ENCODE measurements around the gene MED12L. TPM values are rescaled to one million over a fixed set of nuclear protein-coding genes. Genes with fewer than 3 reads are reported as not detected.

The MED12L gene
- total RNA-seq, 2 experiments from 2014 or later = 12.6 to 32.7 TPM

GRCh38 chr3:151085889-151086483, 522 bp downstream of the MED12L start:
- H3K4me3 ChIP-seq (ENCODE audit: low read depth, low read length, poor library complexity, severe bottlenecking) = peak overlapping the region; percentile 88
- no TSS peak for BruUV-seq (replicated peaks)

GRCh38 chr3:151086484-151087456, 1.3 kb downstream of the MED12L start:
- POLR2A ChIA-PET = interaction anchor here (0.5 to 3.8 kb wide), 12 partner anchors 7 to 1110 kb away, joined by 3 to 14 read pairs (median 4); no protein-coding TSS in a partner anchor
- peak overlapping the region; percentile 88 for H3K4me3 ChIP-seq (ENCODE audit: low read depth, low read length, poor library complexity, severe bottlenecking)
- CTCF ChIA-PET (ENCODE audit: unreplicated experiment) = interaction anchor here (1.1 kb wide), 1 partner anchor 56 kb away, joined by 4 read pairs; no protein-coding TSS in a partner anchor
- intact Hi-C loops (cut with micrococcal nuclease; ENCODE audit: unreplicated experiment) = loop anchor here (1.0 to 5.0 kb wide), 7 partner anchors 191 to 1274 kb away; partner anchors contain the start of genes EIF2A, P2RY14, RNF13 and SELENOT
- H3K4me2 ChIP-seq (ENCODE audit: low read length) = peak overlapping the region; percentile 93
- peaks cover 25% of the 10 kb centered on the region for H3K4me1 ChIP-seq (ENCODE audit: insufficient read depth, low read length, poor library complexity, severe bottlenecking)
- BruUV-seq (replicated peaks) = no TSS peak
- peaks cover 5% of the 10 kb centered on the region; the same call in 1 of the 2 replicates for H3K36me3 ChIP-seq (ENCODE audit: insufficient read depth, low read length)
- peak; percentile 60 for TF ChIP-seq CTCF (conservative IDR thresholded peaks at IDR 0.05; ENCODE audit: low read length)
- TF ChIP-seq EZH2phosphoT487 (IDR thresholded peaks at IDR 0.05; ENCODE audit: borderline replicate concordance, low read depth, low read length) = no peak
- H3K9me3 ChIP-seq (ENCODE audit: low read length) = no peaks in the 10 kb centered on the region
- H2AFZ ChIP-seq (ENCODE audit: low read length) = peak overlapping the region; percentile 85
- H3K27ac ChIP-seq (ENCODE audit: low read depth, low read length, poor library complexity, severe bottlenecking) = peak overlapping the region; percentile 71
- 0 out of 2 replicates have a peak, but pooled peaks cover 3% of the 10 kb centered on the region for H4K20me1 ChIP-seq (ENCODE audit: insufficient read depth, low read length)
- no peaks in the 10 kb centered on the region for H3K9me2 ChIP-seq (ENCODE audit: insufficient read depth, low read length)
- DNase-seq (ENCODE audit: low spot score) = peak; percentile 92
- peaks cover 18% of the 10 kb centered on the region; the same call in 1 of the 2 replicates for H3K79me2 ChIP-seq (ENCODE audit: insufficient read depth, low read depth, low read length)

More at GRCh38 chr3:151085889-151086483, 522 bp downstream of the MED12L start:
- peak overlapping the region; percentile 93 for H3K4me2 ChIP-seq (ENCODE audit: low read length)
- no peaks in the 10 kb centered on the region for H3K9me2 ChIP-seq (ENCODE audit: insufficient read depth, low read length)
- intact Hi-C loops (cut with micrococcal nuclease; ENCODE audit: unreplicated experiment) = loop anchor here (1.0 to 5.0 kb wide), 8 partner anchors 60 to 1274 kb away; partner anchors contain the start of genes EIF2A, P2RY14, RNF13 and SELENOT
- DNase-seq (ENCODE audit: low spot score) = peak; percentile 68
- H2AFZ ChIP-seq (ENCODE audit: low read length) = peak overlapping the region; percentile 85
- H3K36me3 ChIP-seq (ENCODE audit: insufficient read depth, low read length) = peaks cover 5% of the 10 kb centered on the region; the same call in 1 of the 2 replicates
- peaks cover 25% of the 10 kb centered on the region for H3K4me1 ChIP-seq (ENCODE audit: insufficient read depth, low read length, poor library complexity, severe bottlenecking)
- H3K27ac ChIP-seq (ENCODE audit: low read depth, low read length, poor library complexity, severe bottlenecking) = peak overlapping the region; percentile 71
- TF ChIP-seq EZH2phosphoT487 (IDR thresholded peaks at IDR 0.05; ENCODE audit: borderline replicate concordance, low read depth, low read length) = no peak
- TF ChIP-seq CTCF (conservative IDR thresholded peaks at IDR 0.05; ENCODE audit: low read length) = no peak
- H4K20me1 ChIP-seq (ENCODE audit: insufficient read depth, low read length) = no peaks in the 10 kb centered on the region
- POLR2A ChIA-PET = interaction anchor here (0.5 to 3.8 kb wide), 11 partner anchors 8 to 1109 kb away, joined by 3 to 14 read pairs (median 4); no protein-coding TSS in a partner anchor
- H3K79me2 ChIP-seq (ENCODE audit: insufficient read depth, low read depth, low read length) = peaks cover 18% of the 10 kb centered on the region; the same call in 1 of the 2 replicates
- CTCF ChIA-PET (ENCODE audit: unreplicated experiment) = interaction anchor here (1.1 kb wide), 1 partner anchor 57 kb away, joined by 4 read pairs; no protein-coding TSS in a partner anchor
- no peaks in the 10 kb centered on the region for H3K9me3 ChIP-seq (ENCODE audit: low read length)

All from OCI-LY7 (cell line).